Gastroesophageal sphincter (tissue), 3 donors: Measurements from ENCODE around the gene OR6K6.

Source experiments
- EP300 ChIP-seq: sonication (generic); formaldehyde crosslinking; IDR thresholded peaks from one replicate; pipeline ENCODE4 v1.6.1; 2017; ENCODE audit warnings: antibody characterized with exemption, mild to moderate bottlenecking
- POLR2A ChIP-seq, 2 donors: fragments of 450-650 bp; IDR thresholded peaks; one replicate each; pipeline ENCODE4 v1.6.1; 2017; ENCODE audit warnings: antibody characterized with exemption in 2 of 2, mild to moderate bottlenecking in 2 of 2, moderate library complexity in 1 of 2
- POLR2AphosphoS5 ChIP-seq: sonication (generic); formaldehyde crosslinking; IDR thresholded peaks from one replicate; pipeline ENCODE4 v1.6.1; 2017; ENCODE audit warnings: antibody characterized with exemption
- TF ChIP-seq, protein P1 (sequence below), 4 experiments: fragments of 200-600 bp in 2 of 4; fragments of 450-650 bp in 2 of 4; sonication (generic) in 1 of 4; IDR thresholded peaks; one replicate each; pipeline ENCODE4 v1.5.1; 2017 to 2019; ENCODE audit warnings: antibody characterized with exemption in 4 of 4, mild to moderate bottlenecking in 2 of 4, moderate library complexity in 2 of 4

DNA sequence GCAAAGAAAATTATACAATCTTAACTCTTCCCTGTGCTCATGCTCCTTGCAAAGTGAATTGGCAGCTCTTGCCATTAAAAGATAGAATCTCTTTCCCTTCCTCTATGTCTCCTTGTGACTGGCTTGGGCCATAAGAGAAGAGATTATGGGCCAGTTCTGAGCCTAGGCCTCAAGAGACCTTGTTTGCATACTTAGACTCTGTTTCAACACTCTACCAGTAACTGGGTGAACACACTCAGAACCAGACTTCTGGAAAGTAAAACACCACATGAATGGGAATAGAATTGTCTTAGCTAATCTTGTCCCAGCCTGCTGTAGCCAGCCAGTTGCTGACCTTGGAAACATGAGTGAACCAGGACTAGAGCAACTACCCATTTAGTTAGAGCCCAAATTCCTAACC, 18.7 kb upstream of the OR6K6 start:
- TF ChIP-seq POLR2A (IDR thresholded peaks at IDR 0.05) (no peak), EP300 (no peak), POLR2AphosphoS5 (no peak)
- TF ChIP-seq, protein P1, sequence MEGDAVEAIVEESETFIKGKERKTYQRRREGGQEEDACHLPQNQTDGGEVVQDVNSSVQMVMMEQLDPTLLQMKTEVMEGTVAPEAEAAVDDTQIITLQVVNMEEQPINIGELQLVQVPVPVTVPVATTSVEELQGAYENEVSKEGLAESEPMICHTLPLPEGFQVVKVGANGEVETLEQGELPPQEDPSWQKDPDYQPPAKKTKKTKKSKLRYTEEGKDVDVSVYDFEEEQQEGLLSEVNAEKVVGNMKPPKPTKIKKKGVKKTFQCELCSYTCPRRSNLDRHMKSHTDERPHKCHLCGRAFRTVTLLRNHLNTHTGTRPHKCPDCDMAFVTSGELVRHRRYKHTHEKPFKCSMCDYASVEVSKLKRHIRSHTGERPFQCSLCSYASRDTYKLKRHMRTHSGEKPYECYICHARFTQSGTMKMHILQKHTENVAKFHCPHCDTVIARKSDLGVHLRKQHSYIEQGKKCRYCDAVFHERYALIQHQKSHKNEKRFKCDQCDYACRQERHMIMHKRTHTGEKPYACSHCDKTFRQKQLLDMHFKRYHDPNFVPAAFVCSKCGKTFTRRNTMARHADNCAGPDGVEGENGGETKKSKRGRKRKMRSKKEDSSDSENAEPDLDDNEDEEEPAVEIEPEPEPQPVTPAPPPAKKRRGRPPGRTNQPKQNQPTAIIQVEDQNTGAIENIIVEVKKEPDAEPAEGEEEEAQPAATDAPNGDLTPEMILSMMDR (IDR thresholded peaks at IDR 0.05) = no peak
